ENCODE results near the gene GHR.

The GHR gene

GRCh38 chr5:42518595-42519221 lies 95.5 kb downstream of the GHR start:
- no peak for DNase-seq

DNA sequence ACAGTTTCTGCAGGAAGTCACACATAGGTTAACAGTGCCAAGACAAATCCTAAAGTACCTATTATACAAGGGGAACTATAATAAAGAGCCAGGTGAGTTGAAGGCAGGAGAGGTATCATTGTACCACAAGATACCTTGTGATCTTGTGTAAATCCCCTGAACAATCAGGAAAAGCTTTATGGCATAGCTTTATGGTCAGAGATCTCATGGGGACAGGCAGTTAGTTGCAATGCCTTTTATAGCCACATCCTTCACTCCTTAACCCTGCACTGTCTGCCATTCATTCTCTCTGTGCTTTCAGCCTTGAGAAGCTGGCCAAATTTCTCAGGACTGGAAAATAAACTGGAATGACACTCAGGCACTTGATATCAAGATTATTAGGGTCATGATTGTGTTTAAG lies 97.0 kb downstream of the GHR start:
- DNase-seq: no peak

GRCh38 chr5:42520957-42521356 lies 97.7 kb downstream of the GHR start:
- no peak for DNase-seq

DNA sequence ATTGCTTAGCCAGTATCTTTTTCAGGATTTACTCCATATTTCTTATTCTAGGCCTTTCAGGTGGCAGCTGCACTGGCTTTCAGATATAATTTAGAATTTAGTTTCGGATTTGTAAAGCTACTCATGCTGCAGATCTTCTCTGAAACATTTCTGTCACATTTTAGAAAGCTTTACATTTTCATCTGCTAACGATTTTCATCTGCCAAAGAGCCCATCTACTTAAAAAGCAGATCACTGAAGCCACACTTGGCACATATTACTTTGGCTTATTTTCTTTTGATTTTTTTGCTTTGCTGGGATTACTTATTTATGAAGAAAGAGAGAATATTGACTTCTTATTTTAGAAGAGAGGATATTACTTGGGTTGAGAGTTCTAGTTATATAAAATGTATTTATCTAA lies 98.2 kb downstream of the GHR start:
- no peak for DNase-seq

GRCh38 chr5:42522783-42523182 lies 99.5 kb downstream of the GHR start:
- DNase-seq: no peak

DNA sequence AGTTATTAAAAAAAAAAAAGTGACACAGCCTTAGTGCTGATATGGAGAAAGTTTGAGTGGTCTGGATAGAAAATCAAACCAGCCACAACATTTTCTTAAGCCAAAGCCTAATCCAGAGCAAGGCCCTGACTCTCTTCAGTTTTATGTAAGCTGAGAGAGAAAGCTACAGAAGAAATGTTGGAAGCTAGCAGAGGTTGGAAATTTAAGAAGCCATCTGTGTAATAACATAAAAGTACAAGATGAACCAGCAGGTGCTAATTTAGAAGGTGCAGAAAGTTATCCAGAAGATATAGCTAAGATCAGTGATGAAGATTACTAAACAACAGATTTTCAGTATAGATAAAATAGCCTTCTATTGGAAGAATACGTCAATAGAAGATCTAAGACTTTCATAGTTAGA lies 102.9 kb downstream of the GHR start:
- no peak for DNase-seq

DNA sequence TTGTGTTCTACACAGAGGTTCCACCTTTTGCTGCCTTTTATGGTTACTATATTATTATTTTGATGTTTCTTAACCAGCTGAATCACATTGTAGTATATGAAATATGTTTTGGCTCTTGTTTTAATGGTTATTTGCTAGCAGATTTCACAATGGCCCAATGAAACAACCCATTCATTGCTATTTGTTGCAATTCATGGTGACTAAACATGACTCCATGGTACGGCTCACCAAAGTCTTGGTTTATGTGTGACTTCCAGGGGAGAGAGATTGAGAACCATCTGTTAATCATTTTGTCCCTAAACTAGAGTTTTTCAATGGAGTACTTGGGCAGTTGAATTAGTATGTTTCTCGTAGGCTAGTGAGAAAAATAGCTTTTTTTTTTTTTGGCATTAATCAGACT lies 108.4 kb downstream of the GHR start:
- no peak for DNase-seq

DNA sequence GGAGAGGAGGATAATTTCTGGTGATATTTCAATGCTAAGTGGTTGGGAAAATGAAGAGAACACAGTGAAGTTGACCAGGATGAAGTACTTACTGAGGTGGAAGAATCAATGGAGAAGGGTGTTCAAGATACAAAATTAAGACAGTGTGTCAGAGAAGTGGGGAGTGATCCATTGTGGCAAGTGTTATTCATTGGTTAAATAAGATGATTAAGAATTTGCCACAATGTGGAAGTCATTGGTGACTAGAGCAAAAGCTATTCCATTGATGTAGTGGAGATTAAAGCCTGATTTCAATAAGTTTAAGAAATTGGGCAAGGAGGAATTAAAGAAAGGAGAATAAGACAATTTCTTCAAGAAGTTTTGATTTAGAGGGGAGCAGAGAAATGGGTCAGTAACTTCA lies 118.9 kb downstream of the GHR start:
- no peak for DNase-seq

DNA sequence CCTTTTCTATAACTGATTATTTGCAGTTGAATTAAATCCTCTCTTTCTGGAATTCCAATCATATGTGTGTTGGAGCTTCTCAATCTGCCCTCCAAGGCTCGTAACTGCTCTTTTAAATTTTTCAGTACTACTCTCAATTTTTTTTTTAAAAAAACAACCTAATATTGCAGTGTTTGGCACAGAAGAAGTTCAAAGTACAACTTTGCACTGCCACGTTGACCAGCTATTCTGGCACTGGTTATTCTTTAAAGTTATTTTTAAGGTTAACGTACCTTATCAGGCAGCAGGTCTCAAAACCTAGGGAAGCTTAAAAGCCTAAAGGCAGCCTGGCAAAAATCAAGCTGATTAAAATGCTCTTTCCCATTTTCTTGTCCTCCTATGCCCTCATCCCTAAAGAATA lies 120.5 kb downstream of the GHR start:
- no peak for DNase-seq

GRCh38 chr5:42545038-42545437 lies 121.8 kb downstream of the GHR start:
- no peak for DNase-seq

DNA sequence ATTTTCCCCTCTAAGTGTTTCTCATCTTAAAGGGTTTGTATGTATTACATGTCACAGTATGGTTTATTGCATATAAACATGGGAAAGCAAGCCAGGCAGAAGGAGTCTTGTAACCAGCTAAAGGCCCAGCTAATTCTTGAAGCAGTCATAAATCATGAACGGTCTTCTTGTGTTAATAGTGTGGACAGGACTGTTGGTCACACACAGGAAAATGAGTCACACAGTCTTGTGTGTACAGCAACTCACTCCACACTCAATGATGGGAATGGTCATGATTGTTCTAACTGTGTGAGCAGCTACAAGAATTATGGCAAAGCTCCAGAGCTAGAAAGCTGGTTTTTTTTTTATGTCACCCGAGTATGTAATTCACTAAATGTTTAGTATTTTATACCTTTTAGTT lies 123.9 kb downstream of the GHR start:
- no peak for DNase-seq

- DNase-seq: no peak
These were observed 124.7 kb downstream of the GHR start for GRCh38 chr5:42547894-42548293.

DNA sequence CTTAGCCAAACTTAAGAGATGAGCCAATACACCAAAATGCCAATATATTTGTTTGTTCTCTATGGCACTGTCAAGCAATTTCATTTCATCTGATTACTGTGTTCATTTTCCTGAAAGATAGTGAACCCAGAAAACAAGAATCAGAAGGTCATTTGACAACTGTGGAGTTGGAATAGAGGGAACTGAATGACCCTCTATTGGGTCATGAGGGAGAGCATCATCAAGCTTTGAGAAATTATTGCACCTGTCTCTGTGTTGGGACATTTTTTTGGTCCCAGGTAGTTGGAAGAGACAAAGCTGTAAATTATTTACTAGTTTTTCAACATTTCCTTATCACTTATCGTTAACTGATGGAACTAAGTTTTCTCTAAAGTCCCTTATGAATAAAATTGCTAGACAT lies 129.4 kb downstream of the GHR start:
- DNase-seq: no peak

DNA sequence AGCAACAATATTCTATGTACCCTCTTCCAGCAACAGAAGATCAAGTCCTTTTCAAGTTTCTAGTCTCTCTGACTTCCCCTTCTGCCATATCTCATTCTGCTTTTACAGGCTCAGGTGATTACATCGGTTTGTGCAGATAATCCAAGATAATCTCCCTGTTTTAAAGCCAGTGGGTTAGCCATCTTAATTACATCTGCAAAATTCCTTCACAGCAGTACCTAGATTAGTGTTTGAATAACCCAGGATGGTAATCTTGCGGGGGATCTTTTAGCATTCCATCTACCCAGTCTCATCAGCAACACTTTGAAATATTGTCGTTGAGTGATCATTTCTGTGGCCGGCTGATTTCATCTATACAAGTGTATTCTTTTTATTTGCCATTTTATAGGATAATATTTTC lies 130.2 kb downstream of the GHR start:
- no peak for DNase-seq

DNA sequence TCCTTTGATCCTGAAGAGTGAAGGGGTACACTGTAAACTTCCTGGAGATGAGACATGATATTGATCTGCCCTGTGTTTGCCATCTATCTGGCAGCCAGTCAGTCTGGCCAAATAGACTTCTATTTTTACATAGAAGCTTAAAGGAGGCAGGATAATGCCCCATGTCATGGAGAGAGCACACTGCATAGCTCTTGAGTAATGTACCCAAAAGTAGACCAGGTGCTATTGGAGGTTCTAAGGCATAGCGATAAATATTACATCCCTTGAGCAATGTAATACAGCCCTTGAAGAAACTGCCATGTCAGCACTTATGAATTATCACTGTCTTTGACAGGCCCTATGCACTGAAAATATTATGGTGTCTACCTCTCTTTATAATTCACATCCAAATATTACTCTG lies 131.8 kb downstream of the GHR start:
- DNase-seq: no peak

DNA sequence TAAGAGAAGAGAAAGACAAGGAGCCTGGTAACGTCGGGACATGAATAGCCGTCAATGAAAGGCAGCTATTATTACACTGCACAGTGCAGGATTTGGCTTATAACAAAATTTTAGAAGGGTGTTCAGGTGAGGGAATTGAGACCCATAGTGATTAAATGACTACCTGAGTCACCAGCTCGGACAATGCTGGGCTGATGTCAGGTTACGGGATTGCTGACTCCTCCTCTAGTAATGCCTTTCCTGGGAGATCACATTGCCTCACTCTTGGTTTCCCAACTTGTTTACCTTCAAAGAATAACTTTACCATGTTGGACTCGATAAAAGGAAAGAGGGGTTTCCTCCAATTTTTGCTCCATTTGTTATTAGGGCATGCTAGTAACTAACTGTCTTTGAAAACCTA lies 132.6 kb downstream of the GHR start:
- no peak for DNase-seq

DNA sequence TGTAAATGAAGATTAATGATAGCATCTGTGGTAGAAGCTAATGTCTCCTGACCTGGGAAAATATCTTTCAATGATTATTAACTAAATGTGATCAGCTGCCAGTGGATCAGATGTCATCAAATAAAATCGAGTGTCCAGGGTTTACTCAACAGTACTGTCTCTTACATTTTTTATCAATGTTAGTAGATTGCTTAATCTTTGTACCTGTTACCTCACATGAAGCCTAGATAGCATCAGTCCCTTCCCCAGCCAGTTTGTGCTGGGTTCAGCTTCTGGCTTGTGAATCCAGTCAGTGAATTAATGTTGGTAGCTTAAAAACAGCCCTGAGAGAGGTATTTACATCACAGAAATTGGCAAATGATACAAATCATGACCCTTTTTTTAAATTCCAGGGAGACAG lies 134.4 kb downstream of the GHR start:
- DNase-seq: no peak

GRCh38 chr5:42561656-42562055 lies 138.4 kb downstream of the GHR start:
- no peak for DNase-seq

DNA sequence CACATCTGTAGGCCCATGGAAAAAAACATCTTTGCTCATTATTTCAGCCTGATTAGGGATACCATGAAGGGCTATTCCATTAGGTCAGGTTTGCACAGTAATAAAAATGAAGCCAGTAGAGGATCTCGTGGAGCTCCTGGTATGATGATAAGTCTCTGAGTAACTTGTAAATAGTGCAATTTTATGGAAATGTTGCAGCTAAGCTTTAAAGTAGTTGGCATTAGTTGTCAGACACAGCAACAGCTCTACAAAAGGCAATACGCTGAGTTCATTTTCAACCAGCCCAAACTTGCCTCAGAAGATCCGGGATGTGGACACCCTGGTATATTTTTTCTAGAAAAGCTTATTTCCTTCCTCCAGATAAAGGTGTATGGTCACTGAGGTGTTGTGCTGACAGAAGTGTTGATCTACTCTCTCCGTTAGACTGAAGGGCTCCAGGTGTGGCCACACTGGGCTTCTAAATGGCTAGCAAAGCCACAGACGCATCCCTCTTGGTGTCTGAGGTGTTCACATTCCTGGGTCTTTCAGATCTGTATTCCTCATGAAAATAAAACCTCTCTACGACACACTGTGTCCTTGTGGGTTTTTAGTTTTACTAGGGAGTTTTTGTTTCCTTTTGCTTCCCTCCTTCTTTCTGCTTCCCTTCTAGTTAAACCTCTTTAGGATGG lies 141.6 kb downstream of the GHR start:
- no peak for DNase-seq

DNA sequence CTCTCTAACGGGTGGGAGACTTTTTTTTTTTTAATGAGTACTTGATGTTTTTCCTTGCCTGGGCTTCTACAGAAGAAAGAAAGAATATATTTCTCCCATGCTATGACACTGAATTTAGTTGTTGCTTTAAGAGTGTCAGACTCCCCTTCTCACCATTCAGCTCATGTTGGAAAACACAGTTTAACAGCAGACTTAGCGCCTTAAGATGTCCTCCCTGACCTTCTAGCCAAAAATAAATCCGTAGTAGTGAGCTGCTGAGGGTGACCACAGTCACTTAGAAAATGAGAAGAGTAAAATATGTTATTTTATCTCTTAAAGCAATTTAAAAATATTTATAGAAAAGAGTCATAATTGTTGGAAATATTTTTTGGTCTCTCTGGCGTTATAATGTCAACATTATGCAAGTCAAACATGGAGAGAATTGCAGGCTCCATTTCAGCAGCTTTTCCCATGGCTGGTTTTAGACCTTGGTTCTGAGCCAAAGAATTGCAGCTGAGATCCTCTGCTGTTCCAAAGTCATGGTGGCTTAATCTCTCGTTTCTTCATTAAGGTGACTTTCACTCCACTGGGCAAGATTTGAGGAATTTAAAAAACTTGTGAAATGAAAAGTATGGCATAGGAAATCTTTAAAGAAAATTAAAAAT lies 143.5 kb downstream of the GHR start:
- DNase-seq: no peak

DNA sequence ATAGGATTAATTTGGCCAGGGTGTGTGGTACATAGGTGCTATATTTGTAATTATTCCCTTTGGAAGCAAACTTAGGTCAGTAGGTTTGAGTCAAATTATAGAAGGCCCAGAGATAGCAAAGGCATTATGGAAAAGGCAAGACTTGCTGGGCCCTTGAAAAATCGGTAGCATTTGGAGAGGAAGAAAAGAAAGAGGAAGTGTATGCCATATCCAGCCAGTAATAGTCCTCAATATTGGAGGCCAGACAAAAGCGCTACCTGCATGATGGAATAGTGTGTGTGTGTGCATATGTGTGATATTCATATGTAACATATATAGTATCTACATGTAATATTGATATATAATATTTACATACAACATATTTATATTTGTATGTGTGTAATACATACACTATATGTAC lies 146.1 kb downstream of the GHR start:
- no peak for DNase-seq

DNA sequence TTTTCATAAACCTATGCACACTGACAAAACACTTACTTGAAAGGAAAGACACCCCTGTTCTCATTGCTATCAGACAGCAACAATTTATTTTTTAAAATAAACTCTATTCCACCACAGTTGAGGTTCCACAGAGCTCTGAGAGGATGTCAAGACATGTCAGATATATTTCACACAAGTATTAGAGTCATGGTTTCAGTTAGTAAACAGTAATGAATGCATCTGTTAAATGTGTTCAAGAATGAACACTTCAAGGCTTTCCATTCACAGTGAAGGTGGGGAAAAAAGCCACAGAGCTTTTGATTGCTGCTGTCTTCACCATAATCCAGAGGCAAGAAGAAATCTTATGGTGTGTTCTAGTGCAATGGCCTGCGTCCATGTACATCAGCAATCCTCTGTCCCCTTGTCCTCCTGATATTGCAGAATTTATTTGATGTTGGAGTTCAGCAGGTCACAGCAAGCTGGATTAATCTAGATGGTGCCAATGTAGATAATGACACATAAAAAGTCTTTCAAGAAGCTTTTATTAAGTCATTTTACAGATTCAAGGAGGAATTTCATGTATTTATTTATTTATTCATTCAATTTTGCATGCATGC lies 146.8 kb downstream of the GHR start:
- no peak for DNase-seq

DNA sequence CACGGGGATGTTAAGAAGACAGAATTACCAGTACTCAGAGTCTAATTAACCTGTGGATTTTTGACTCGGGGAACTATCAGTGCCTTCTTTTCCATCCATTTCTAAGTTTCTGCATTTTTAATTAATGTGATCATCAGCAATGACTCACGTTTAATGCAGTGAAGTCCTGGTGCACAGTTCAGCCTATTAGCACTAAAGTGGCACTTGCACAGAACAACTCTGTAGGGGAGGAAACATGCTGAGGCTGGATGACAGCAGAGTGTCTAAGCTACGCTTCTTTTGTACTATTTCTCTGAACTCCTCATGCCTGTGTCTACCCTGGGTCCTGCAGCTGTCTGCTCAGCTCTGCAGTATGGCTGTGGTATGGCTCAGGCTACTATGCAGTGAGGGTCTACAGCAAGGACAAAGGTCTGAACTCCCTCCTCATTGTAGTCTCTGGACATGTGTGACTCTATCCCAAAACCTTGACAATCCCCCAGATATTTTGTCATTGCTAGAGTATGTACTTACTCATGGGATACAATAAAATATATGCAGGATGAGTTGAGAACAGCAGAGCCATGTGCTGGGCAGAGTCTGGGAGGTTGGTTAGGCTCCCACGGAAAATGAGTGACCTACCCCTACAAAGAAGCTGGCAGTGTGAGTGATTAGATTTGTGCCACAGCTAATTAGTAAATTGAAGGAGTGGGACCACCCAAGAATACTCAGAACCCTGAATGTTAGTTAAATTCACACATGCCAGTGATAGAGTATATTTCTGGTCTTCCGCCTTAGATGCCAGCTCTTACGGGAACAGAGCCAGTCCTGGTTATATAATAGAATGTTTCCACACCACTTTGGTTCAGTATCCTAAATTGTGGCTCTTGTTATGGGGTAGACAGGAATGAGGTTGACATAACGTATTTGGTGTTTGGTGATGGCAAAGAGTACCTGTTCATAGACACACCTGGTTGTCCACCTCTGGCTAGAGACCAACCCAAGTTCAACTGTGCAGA lies 148.0 kb downstream of the GHR start:
- no peak for DNase-seq
